KMS-11 (cell line): ENCODE data around the gene KPNA4.
A peak's percentile ranks its signal among the peaks of the same experiment; 100 is the strongest.

Experiments used
- H2AFZ ChIP-seq: fragments of 200-600 bp; sonication (generic); 2 replicates; pipeline ENCODE4 v1.6.1; 2016; ENCODE audit warnings: antibody characterized with exemption, mixed run types, low read depth
- H3K27ac ChIP-seq: fragments of 200-600 bp; sonication (generic); 2 replicates; pipeline ENCODE4 v1.6.1; 2016; ENCODE audit warnings: mild to moderate bottlenecking, mixed run types
- H3K27me3 ChIP-seq: fragments of 200-600 bp; sonication (generic); 2 replicates; pipeline ENCODE4 v1.6.1; 2017; ENCODE audit warnings: mild to moderate bottlenecking, low read depth, mixed run types, moderate library complexity; ENCODE audit not compliant: insufficient read depth
- H3K36me3 ChIP-seq: fragments of 200-600 bp; sonication (generic); 2 replicates; pipeline ENCODE4 v1.6.1; 2017; ENCODE audit warnings: mild to moderate bottlenecking, mixed run types; ENCODE audit not compliant: insufficient read depth
- H3K4me1 ChIP-seq: fragments of 200-600 bp; sonication (generic); 2 replicates; pipeline ENCODE4 v1.6.1; 2016; ENCODE audit warnings: mild to moderate bottlenecking, low read depth, mixed run types; ENCODE audit not compliant: poor library complexity, severe bottlenecking
- H3K4me2 ChIP-seq: fragments of 200-600 bp; sonication (generic); 2 replicates; pipeline ENCODE4 v1.7.0; 2016; ENCODE audit warnings: mild to moderate bottlenecking, mixed run types
- H3K4me3 ChIP-seq: fragments of 200-600 bp; sonication (generic); IDR thresholded peaks from 2 replicates; pipeline ENCODE4 v1.6.1; 2017; ENCODE audit warnings: low read depth, low read length, mixed read lengths; ENCODE audit not compliant: insufficient read depth
- H3K79me2 ChIP-seq: fragments of 200-600 bp; sonication (generic); 2 replicates; pipeline ENCODE4 v1.6.1; 2016; ENCODE audit warnings: low read depth, mixed run types; ENCODE audit not compliant: insufficient read depth
- H3K9ac ChIP-seq: fragments of 200-600 bp; sonication (generic); 2 replicates; pipeline ENCODE4 v1.6.1; 2016; ENCODE audit warnings: mild to moderate bottlenecking, mixed run types
- H4K20me1 ChIP-seq: fragments of 200-600 bp; sonication (generic); 2 replicates; pipeline ENCODE4 v1.6.1; 2016; ENCODE audit warnings: mild to moderate bottlenecking, mixed run types; ENCODE audit not compliant: insufficient read depth
- TF ChIP-seq, protein P1 (sequence below): fragments of 200-600 bp; sonication (generic); conservative IDR thresholded peaks from 2 replicates; pipeline ENCODE4 v1.6.1; 2017; ENCODE audit warnings: low read depth, mild to moderate bottlenecking, antibody characterized with exemption, low read length, moderate library complexity, mixed read lengths

KPNA4 gene

DNA sequence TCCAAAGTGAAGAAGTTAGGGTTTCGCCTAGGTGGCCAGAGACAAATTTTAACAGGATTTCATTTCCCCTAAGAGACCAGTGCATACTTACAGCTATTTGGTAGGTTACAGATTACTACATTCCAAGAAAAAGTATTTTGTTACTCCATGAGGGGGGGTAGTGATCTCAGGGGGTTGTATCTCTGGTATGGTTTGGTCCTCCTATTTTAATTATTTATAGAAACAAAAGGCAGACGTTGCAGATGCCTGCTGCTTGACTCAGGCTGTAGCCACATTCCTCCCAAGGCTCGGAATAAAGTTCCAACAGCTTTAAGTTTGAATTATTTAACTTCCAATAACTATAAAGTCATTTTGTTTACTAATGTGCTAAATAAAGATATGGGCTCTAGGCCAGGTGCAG, 114.5 kb downstream of the KPNA4 start:
- no peak overlapping the region for H2AFZ ChIP-seq
- H3K9ac ChIP-seq: peak overlapping the region; percentile 87; the same call in 1 of the 2 replicates
- H3K4me1 ChIP-seq: peaks cover 22% of the 10 kb centered on the region
- H3K4me3 ChIP-seq: no peak overlapping the region
- TF ChIP-seq, protein P1, sequence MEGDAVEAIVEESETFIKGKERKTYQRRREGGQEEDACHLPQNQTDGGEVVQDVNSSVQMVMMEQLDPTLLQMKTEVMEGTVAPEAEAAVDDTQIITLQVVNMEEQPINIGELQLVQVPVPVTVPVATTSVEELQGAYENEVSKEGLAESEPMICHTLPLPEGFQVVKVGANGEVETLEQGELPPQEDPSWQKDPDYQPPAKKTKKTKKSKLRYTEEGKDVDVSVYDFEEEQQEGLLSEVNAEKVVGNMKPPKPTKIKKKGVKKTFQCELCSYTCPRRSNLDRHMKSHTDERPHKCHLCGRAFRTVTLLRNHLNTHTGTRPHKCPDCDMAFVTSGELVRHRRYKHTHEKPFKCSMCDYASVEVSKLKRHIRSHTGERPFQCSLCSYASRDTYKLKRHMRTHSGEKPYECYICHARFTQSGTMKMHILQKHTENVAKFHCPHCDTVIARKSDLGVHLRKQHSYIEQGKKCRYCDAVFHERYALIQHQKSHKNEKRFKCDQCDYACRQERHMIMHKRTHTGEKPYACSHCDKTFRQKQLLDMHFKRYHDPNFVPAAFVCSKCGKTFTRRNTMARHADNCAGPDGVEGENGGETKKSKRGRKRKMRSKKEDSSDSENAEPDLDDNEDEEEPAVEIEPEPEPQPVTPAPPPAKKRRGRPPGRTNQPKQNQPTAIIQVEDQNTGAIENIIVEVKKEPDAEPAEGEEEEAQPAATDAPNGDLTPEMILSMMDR: no peak
- 0 out of 2 replicates have a peak, but pooled peaks cover 2% of the 10 kb centered on the region for H3K36me3 ChIP-seq
- no peaks in the 10 kb centered on the region for H3K27me3 ChIP-seq
- H3K27ac ChIP-seq: no peak overlapping the region; the same call in 1 of the 2 replicates
- peaks cover 35% of the 10 kb centered on the region for H3K79me2 ChIP-seq
- peak overlapping the region; percentile 11; the same call in 1 of the 2 replicates for H3K4me2 ChIP-seq
- H4K20me1 ChIP-seq: no peaks in the 10 kb centered on the region

DNA sequence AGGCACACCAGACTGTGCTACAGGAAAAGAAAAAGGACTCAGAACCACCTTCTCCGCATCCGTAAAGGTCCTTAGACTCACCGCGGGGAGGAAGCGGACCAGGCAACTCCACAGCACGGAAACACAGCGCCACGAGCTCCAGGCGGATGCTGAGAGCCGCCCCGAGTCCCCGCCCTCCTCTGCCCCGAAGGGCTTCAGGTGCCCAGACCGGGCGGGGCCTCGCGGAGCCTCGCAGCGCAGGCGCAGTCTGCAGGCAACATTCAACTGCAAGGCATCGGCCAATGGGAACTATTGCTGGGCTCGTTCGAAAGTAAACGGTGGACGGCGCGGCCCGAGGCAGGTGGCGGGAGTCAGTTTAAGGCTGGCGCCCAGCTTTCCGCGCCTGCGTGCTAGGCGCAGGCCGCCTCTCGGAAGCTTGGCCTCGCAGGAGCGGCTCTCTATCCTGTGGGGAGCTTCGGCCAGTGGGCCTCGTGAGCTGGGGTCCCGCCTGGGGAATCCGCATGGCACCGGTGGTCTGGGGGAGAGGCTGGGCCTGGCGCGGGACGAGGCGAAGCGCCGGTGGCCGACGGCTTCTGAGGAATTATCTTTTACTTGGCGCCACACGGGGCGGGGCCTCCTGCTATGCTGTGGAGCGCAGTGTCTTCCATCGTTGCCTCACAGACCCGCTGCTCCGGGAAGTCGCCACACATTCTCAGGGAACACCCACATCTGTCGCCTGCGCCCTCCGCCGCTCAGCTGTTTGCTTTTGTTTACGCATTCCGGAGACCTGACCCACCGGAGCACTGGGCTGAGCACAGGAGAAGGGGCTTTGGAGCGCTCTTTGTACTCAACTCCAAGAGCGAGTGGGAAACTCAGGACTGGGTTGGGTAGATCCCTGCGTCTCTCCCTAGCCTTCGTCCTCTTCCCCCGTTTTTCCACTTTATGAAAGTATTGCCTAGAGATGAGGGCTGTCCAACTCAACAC, 115.5 kb downstream of the KPNA4 start, which contains the start of gene TRIM59:
TRIM59 (minus strand) TSS at position 151 of the 963 bp plus-strand sequence. CDS start 10,603 bp downstream, outside the sequence.
- Histone ChIP-seq H3K27ac (peak within 1 kb of the TSS; percentile 94), H4K20me1 (no peaks in the 10 kb centered on the region), H3K4me1 (peaks cover 22% of the 10 kb centered on the region), H3K27me3 (no peaks in the 10 kb centered on the region), H3K4me3 (peak within 1 kb of the TSS; percentile 73), H3K4me2 (peak within 1 kb of the TSS; percentile 79), H3K36me3 (0 out of 2 replicates have a peak, but pooled peaks cover 2% of the 10 kb centered on the region), H3K79me2 (peaks cover 45% of the 10 kb centered on the region), H3K9ac (peak within 1 kb of the TSS; percentile 87), H2AFZ (peak within 1 kb of the TSS; percentile 91)
- TF ChIP-seq, protein P1: no peak

DNA sequence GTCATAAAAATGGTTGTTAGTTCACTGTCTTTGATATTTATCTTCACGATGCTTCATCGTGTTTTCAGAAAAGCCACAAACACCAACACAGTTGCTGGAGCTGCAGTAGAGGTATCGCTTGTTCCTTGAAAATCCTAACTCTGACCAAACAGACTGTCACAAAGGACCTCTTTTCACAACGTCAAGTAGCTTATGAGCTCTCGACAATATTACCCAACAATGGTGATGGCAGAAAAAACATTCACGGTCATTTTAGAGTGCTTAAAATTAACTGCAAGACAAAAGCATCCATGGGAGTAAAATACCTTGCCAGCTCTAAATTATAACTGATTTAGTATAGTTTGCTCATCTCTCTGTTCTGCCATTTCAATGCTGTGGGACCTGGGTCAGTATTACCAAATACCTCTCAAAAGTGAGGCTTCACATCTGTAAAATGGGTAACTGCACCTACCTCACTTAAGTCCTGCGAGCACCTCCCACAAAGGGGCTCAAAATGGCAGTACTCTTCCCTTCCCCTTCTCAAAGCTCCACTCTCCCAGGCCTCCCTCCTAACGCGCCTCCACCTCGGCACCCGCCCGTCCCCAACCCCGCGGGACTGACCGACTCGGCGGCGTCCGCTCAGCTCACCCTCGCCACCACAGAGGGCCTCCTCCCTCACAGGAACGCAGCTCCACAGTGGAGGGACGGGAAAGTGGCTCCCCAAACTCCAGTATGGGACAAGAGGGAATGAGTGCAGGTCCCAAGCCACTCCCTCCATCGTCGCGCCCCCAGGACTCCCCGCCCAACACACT, 116.3 kb downstream of the KPNA4 start:
- peak overlapping the region; percentile 91 for H2AFZ ChIP-seq
- 0 out of 2 replicates have a peak, but pooled peaks cover 2% of the 10 kb centered on the region for H3K36me3 ChIP-seq
- TF ChIP-seq, protein P1: no peak
- H3K79me2 ChIP-seq: peaks cover 53% of the 10 kb centered on the region
- peak overlapping the region; percentile 73 for H3K4me3 ChIP-seq
- H3K4me2 ChIP-seq: peak overlapping the region; percentile 79
- peak overlapping the region; percentile 87 for H3K9ac ChIP-seq
- no peaks in the 10 kb centered on the region for H3K27me3 ChIP-seq
- no peaks in the 10 kb centered on the region for H4K20me1 ChIP-seq
- peaks cover 26% of the 10 kb centered on the region for H3K4me1 ChIP-seq
- H3K27ac ChIP-seq: peak overlapping the region; percentile 94

DNA sequence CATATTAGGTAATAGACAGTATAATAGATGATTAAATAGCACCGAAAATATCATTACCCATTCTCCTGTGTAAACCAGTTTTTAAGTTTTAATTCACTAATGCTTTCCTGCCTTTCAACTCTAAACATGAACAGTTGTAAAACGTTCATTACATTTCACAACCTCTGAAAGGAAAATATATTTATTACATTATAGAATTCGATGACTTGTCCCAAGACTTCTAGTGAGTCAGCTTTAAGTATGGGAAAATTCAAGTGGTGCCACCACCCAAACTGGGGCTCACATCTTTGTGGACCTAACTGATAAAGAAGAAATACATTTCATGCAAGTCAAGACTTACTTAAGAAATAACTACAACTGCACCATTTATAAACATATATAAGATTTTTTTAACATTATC, 117.8 kb downstream of the KPNA4 start:
- Histone ChIP-seq H3K27ac (peak overlapping the region; percentile 94; the same call in 1 of the 2 replicates), H3K4me1 (peaks cover 41% of the 10 kb centered on the region), H3K79me2 (peaks cover 68% of the 10 kb centered on the region), H3K4me3 (no peak overlapping the region), H4K20me1 (no peaks in the 10 kb centered on the region), H2AFZ (no peak overlapping the region), H3K36me3 (0 out of 2 replicates have a peak, but pooled peaks cover 2% of the 10 kb centered on the region), H3K4me2 (peak overlapping the region; percentile 79), H3K9ac (peak overlapping the region; percentile 87; the same call in 1 of the 2 replicates), H3K27me3 (no peaks in the 10 kb centered on the region)
- TF ChIP-seq, protein P1: no peak
